HEK293 (cell line): Measurements from ENCODE around the gene MYLK3.

Source experiments
- CTCF ChIA-PET: fragments of 350-600 bp; formaldehyde crosslinking; extraction: SDS; loops from one replicate; lab custom pipeline; 2021; ENCODE audit warnings: antibody characterized with exemption; lab: Yijun Ruan, JAX
- POLR2A ChIA-PET: fragments of 300-600 bp; formaldehyde crosslinking; extraction: SDS; loops from one replicate; lab custom pipeline; 2020; ENCODE audit warnings: antibody characterized with exemption, inconsistent platforms; lab: Yijun Ruan, JAX
- H3K27ac ChIP-seq: fragments of 200-500 bp; sonication (Bioruptor generic); 2 replicates; pipeline ENCODE4 v1.5.1; 2014; ENCODE audit warnings: low read depth, low read length, control low read depth, inconsistent platforms; ENCODE audit errors: extremely low read depth
- H3K36me3 ChIP-seq, 2 experiments: fragments of 200-500 bp in 1 of 2; sonication (Bioruptor generic) in 1 of 2; 1 replicate in 1 of 2; 2 replicates in 1 of 2; pipeline ENCODE4 v1.5.1; 2014 to 2017; ENCODE audit warnings: inconsistent platforms in 2 of 2, low read length in 2 of 2; ENCODE audit not compliant: control insufficient read depth in 2 of 2, insufficient read depth in 1 of 2
- H3K4me1 ChIP-seq: fragments of 200-500 bp; sonication (Bioruptor generic); 2 replicates; pipeline ENCODE4 v1.5.1; 2014; ENCODE audit warnings: mild to moderate bottlenecking, low read length, inconsistent platforms; ENCODE audit not compliant: control insufficient read depth, insufficient read depth
- H3K4me3 ChIP-seq: 2 replicates; pipeline ENCODE4 v1.5.1; 2011; ENCODE audit warnings: low read depth, mild to moderate bottlenecking, control low read depth, low read length, moderate library complexity
- H3K9me3 ChIP-seq: fragments of 200-500 bp; sonication (Bioruptor generic); 2 replicates; pipeline ENCODE4 v1.5.1; 2014; ENCODE audit warnings: low read depth, low read length, inconsistent platforms; ENCODE audit not compliant: control insufficient read depth, insufficient read depth
- GLI4 ChIP-seq: fragments of 450-650 bp; formaldehyde crosslinking; IDR thresholded peaks from 2 replicates; pipeline ENCODE4 v1.5.1; 2016; ENCODE audit warnings: missing biosample characterization, missing genetic modification characterization
- GLIS2 ChIP-seq: fragments of 450-650 bp; formaldehyde crosslinking; IDR thresholded peaks from 2 replicates; pipeline ENCODE4 v1.5.1; 2016; ENCODE audit warnings: missing biosample characterization, missing genetic modification characterization
- KLF9 ChIP-seq: fragments of 450-650 bp; formaldehyde crosslinking; IDR thresholded peaks from 2 replicates; pipeline ENCODE4 v1.5.1; 2016; ENCODE audit warnings: missing biosample characterization, missing genetic modification characterization, low read depth
- SETDB1 ChIP-seq: IDR thresholded peaks from one replicate; pipeline ENCODE4 v1.6.1; 2017; ENCODE audit warnings: mild to moderate bottlenecking, low read length, moderate library complexity, mixed read lengths; ENCODE audit not compliant: insufficient read length
- TRIM28 ChIP-seq: IDR thresholded peaks from 2 replicates; pipeline ENCODE4 v1.6.1; 2011; ENCODE audit warnings: low read length, control low read depth, borderline replicate concordance
- ZBTB20 ChIP-seq: fragments of 450-650 bp; formaldehyde crosslinking; IDR thresholded peaks from 2 replicates; pipeline ENCODE4 v1.5.1; 2016; ENCODE audit warnings: missing biosample characterization, missing genetic modification characterization
- ZNF155 ChIP-seq: fragments of 450-650 bp; formaldehyde crosslinking; IDR thresholded peaks from 2 replicates; pipeline ENCODE4 v1.5.1; 2016; ENCODE audit warnings: missing biosample characterization, missing genetic modification characterization
- ZNF214 ChIP-seq: fragments of 450-650 bp; formaldehyde crosslinking; IDR thresholded peaks from 2 replicates; pipeline ENCODE4 v1.5.1; 2017; ENCODE audit warnings: missing biosample characterization, mild to moderate bottlenecking, missing genetic modification characterization, borderline replicate concordance
- ZNF449 ChIP-seq: fragments of 450-650 bp; formaldehyde crosslinking; IDR thresholded peaks from 2 replicates; pipeline ENCODE4 v1.5.1; 2017; ENCODE audit warnings: missing biosample characterization, mild to moderate bottlenecking, missing genetic modification characterization, moderate library complexity
- ZNF558 ChIP-seq: fragments of 450-650 bp; formaldehyde crosslinking; IDR thresholded peaks from 2 replicates; pipeline ENCODE4 v1.5.1; 2016; ENCODE audit warnings: missing biosample characterization, missing genetic modification characterization
- ZNF624 ChIP-seq: fragments of 450-650 bp; formaldehyde crosslinking; IDR thresholded peaks from 2 replicates; pipeline ENCODE4 v1.5.1; 2017; ENCODE audit warnings: missing biosample characterization, missing genetic modification characterization
- ZNF629 ChIP-seq: fragments of 450-650 bp; formaldehyde crosslinking; IDR thresholded peaks from 2 replicates; pipeline ENCODE4 v1.5.1; 2017; ENCODE audit warnings: missing biosample characterization, missing genetic modification characterization
- ZNF704 ChIP-seq: fragments of 450-650 bp; formaldehyde crosslinking; IDR thresholded peaks from 2 replicates; pipeline ENCODE4 v1.5.1; 2016; ENCODE audit warnings: missing biosample characterization, missing genetic modification characterization
- ZNF791 ChIP-seq: fragments of 450-650 bp; formaldehyde crosslinking; IDR thresholded peaks from 2 replicates; pipeline ENCODE4 v1.5.1; 2016; ENCODE audit warnings: missing biosample characterization, missing genetic modification characterization
- ZSCAN30 ChIP-seq: fragments of 450-650 bp; IDR thresholded peaks from 2 replicates; pipeline ENCODE4 v1.5.1; 2018; ENCODE audit warnings: missing biosample characterization, mild to moderate bottlenecking, missing genetic modification characterization, moderate library complexity
- ZSCAN5A ChIP-seq: fragments of 450-650 bp; formaldehyde crosslinking; IDR thresholded peaks from 2 replicates; pipeline ENCODE4 v1.5.1; 2016; ENCODE audit warnings: missing biosample characterization, missing genetic modification characterization

Gene MYLK3

GRCh38 chr16:46747777-46748651, at the start of gene MYLK3:
Gene MYLK3 (minus strand): TSS chr16:46748344. CDS start chr16:46748193, 151 bp downstream.
- ChIA-PET CTCF (interaction anchor here (0.7 kb wide), 1 partner anchor 180 kb away, joined by 3 read pairs; no protein-coding TSS in a partner anchor), POLR2A (interaction anchor here (1.5 kb wide), 1 partner anchor 52 kb away, joined by 3 read pairs; no protein-coding TSS in a partner anchor)
- H3K27ac ChIP-seq: no peak within 1 kb of the TSS
- no peaks in the 10 kb centered on the region for H3K9me3 ChIP-seq
- no peaks in the 10 kb centered on the region for H3K4me1 ChIP-seq
- TF ChIP-seq ZNF704 (tag by site-specific recombination): no peak
- TF ChIP-seq ZNF155 (tag by site-specific recombination): no peak
- TF ChIP-seq, all 188 proteins: peak for 0
- no peak within 1 kb of the TSS for H3K4me3 ChIP-seq
- H3K36me3 ChIP-seq: no peaks in the 10 kb centered on the region

- peaks cover 10 to 19% of the 10 kb centered on the region in 2 experiments for H3K36me3 ChIP-seq
- no peaks in the 10 kb centered on the region for H3K4me1 ChIP-seq
- TF ChIP-seq GLIS2 (tag by site-specific recombination) (no peak), ZNF624 (tag by site-specific recombination) (no peak), KLF9 (tag by site-specific recombination) (no peak), GLI4 (tag by site-specific recombination) (no peak), ZNF214 (tag by site-specific recombination) (no peak)
- TF ChIP-seq, all 188 proteins: peak for 0
- H3K9me3 ChIP-seq: no peaks in the 10 kb centered on the region
- H3K4me3 ChIP-seq: no peak overlapping the region
- no peak overlapping the region for H3K27ac ChIP-seq
- ChIA-PET POLR2A (no interaction called here), CTCF (interaction anchor here (0.9 to 6.1 kb wide), 2 partner anchors 9 to 123 kb away, joined by 4 to 64 read pairs; no protein-coding TSS in a partner anchor)
These were observed 49.4 kb upstream of the MYLK3 start for GRCh38 chr16:46797501-46797900.

- Histone ChIP-seq H3K9me3 (no peaks in the 10 kb centered on the region), H3K36me3 (peaks cover 10 to 18% of the 10 kb centered on the region in 2 experiments), H3K27ac (no peak overlapping the region), H3K4me1 (no peaks in the 10 kb centered on the region), H3K4me3 (no peak overlapping the region)
- TF ChIP-seq ZNF558 (tag by site-specific recombination): peak; percentile 93
- no peak for TF ChIP-seq ZNF449
- TF ChIP-seq SETDB1: peak; percentile 77
- TF ChIP-seq ZSCAN5A (tag by site-specific recombination): no peak
- TF ChIP-seq ZNF791: peak; percentile 66; the same call in 1 of the 2 replicates
- TF ChIP-seq ZNF629: no peak
- no peak for TF ChIP-seq ZSCAN30
- 0 out of 2 replicates have a peak, but pooled peaks have one; percentile 21 for TF ChIP-seq TRIM28
- TF ChIP-seq ZBTB20 (tag by site-specific recombination): no peak
- CTCF ChIA-PET: no interaction called here
- POLR2A ChIA-PET: no interaction called here
These were observed 48.7 kb upstream of the MYLK3 start for GRCh38 chr16:46796764-46797269.
